Activated naive CD4-positive, alpha-beta T cell treated with anti-CD3 and anti-CD28 coated beads, Interleukin-2, amount 50 U/mL, for 24 hours (primary cell): ENCODE data around the gene CAMKMT.

Source experiments
- H3K27ac Mint-ChIP-seq: one replicate; pipeline ENCODE4 v1.8.0; 2021; ENCODE audit warnings: mild to moderate bottlenecking, mixed read lengths
- H3K27me3 Mint-ChIP-seq: one replicate; pipeline ENCODE4 v1.8.0; 2021; ENCODE audit warnings: mixed read lengths
- H3K36me3 Mint-ChIP-seq: one replicate; pipeline ENCODE4 v1.8.0; 2021; ENCODE audit warnings: mixed read lengths
- H3K4me1 Mint-ChIP-seq: one replicate; pipeline ENCODE4 v1.8.0; 2021; ENCODE audit warnings: mixed read lengths
- H3K4me3 Mint-ChIP-seq: one replicate; pipeline ENCODE4 v1.8.0; 2021; ENCODE audit warnings: mild to moderate bottlenecking, mixed read lengths
- H3K9me3 Mint-ChIP-seq: one replicate; pipeline ENCODE4 v1.8.0; 2021; ENCODE audit warnings: mixed read lengths

The CAMKMT gene

GRCh38 chr2:44632931-44633689 is 271.4 kb downstream of the CAMKMT start:
- Mint-ChIP-seq H3K9me3 (no peaks in the 10 kb centered on the region), H3K27ac (no peak overlapping the region), H3K36me3 (peaks cover 24% of the 10 kb centered on the region), H3K27me3 (no peaks in the 10 kb centered on the region), H3K4me1 (peaks cover 13% of the 10 kb centered on the region), H3K4me3 (no peak overlapping the region)

DNA sequence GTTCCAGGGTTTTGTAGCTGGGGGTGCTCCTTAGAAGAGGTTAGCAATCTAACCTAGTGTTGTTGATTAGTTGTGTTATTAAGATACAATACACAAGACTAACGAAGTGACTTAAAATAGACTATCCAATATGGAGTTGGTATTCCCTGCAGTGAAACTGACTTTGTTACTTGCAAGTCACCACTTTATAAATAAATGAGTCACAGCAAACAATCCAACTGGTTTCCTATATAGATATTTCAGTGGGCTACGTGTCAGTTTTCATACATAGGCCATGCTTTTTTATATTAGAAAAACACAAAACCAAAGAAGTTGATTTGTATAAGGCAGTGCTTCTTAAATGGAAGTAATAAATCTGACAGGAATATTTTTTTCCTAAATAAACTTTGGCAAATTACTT is 274.0 kb downstream of the CAMKMT start:
- Mint-ChIP-seq H3K4me3 (no peak overlapping the region), H3K27ac (no peak overlapping the region), H3K4me1 (peaks cover 13% of the 10 kb centered on the region), H3K27me3 (no peaks in the 10 kb centered on the region), H3K36me3 (peaks cover 19% of the 10 kb centered on the region), H3K9me3 (no peaks in the 10 kb centered on the region)

GRCh38 chr2:44638649-44639048 is 276.9 kb downstream of the CAMKMT start:
- Mint-ChIP-seq H3K27ac (no peak overlapping the region), H3K9me3 (no peaks in the 10 kb centered on the region), H3K4me1 (peaks cover 7% of the 10 kb centered on the region), H3K36me3 (peaks cover 9% of the 10 kb centered on the region), H3K27me3 (no peaks in the 10 kb centered on the region), H3K4me3 (no peak overlapping the region)

DNA sequence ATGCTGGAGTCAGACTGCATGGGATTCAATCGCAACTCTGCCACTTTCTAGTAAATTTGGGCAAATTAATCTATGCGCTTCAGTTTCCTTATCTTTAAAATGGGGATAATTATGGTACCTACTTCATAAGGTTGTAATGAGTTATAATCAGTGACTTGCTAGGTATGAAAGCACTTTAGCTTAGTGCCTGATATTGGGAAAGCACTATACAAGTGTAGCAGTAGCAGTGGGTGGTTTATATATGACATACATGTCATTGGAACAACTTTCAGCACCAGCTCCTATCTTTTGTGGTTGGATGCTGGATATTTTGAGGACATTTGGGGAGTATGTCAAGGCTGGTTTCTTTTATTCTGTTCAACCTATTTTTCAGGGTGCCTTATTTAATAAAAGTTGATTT is 277.7 kb downstream of the CAMKMT start:
- H3K4me1 Mint-ChIP-seq, result no peaks in the 10 kb centered on the region
- no peak overlapping the region for H3K27ac Mint-ChIP-seq
- H3K9me3 Mint-ChIP-seq, result no peaks in the 10 kb centered on the region
- no peaks in the 10 kb centered on the region for H3K27me3 Mint-ChIP-seq
- peaks cover 4% of the 10 kb centered on the region for H3K36me3 Mint-ChIP-seq
- H3K4me3 Mint-ChIP-seq, result no peak overlapping the region

GRCh38 chr2:44642123-44642857 is 280.5 kb downstream of the CAMKMT start:
- no peaks in the 10 kb centered on the region for H3K9me3 Mint-ChIP-seq
- no peaks in the 10 kb centered on the region for H3K4me1 Mint-ChIP-seq
- H3K27ac Mint-ChIP-seq, result no peak overlapping the region
- H3K4me3 Mint-ChIP-seq, result no peak overlapping the region
- no peaks in the 10 kb centered on the region for H3K36me3 Mint-ChIP-seq
- no peaks in the 10 kb centered on the region for H3K27me3 Mint-ChIP-seq

DNA sequence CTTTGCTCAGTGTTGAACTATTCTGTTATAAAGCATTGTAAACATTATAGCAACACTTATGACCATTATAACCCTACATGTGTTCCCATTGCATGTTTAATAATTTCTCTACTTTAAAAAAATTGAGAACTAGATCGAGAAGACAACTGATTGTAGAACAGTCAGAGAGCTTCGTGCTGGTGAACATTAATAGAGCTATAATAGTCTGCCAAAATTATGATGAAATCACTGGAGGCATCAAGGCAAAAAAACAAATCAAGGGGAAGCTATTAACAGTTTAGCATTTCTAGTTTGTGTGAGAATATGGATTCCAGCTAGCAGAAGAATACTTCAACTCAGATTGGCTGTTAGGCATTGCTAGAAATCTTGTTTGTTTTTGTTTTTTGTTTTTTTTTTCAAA is 284.2 kb downstream of the CAMKMT start:
- Mint-ChIP-seq H3K9me3 (no peaks in the 10 kb centered on the region), H3K36me3 (no peaks in the 10 kb centered on the region), H3K4me3 (no peak overlapping the region), H3K27ac (no peak overlapping the region), H3K27me3 (no peaks in the 10 kb centered on the region), H3K4me1 (no peaks in the 10 kb centered on the region)

GRCh38 chr2:44649381-44649780 is 287.6 kb downstream of the CAMKMT start:
- H3K27me3 Mint-ChIP-seq, result no peaks in the 10 kb centered on the region
- no peak overlapping the region for H3K27ac Mint-ChIP-seq
- H3K36me3 Mint-ChIP-seq, result no peaks in the 10 kb centered on the region
- H3K4me3 Mint-ChIP-seq, result no peak overlapping the region
- no peaks in the 10 kb centered on the region for H3K4me1 Mint-ChIP-seq
- H3K9me3 Mint-ChIP-seq, result no peaks in the 10 kb centered on the region

DNA sequence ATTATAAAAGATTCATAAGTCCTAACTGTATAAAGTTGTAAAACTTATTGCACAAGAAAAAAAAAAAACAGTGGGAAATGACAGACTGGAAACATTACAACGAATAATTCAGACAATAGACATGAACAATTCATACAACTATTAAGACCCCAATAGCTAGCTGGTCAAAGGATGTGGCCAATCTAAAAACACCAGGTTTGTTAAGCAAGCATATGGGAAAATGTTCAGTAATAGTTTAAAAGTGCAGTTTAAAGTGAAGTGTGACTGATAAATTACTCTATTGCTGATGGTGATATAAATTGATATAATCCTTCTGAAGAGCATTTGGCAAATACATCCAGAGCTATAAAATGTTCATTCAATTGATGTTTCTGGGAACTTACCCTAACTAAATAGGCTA is 289.0 kb downstream of the CAMKMT start:
- H3K4me1 Mint-ChIP-seq, result no peaks in the 10 kb centered on the region
- H3K4me3 Mint-ChIP-seq, result no peak overlapping the region
- no peak overlapping the region for H3K27ac Mint-ChIP-seq
- no peaks in the 10 kb centered on the region for H3K36me3 Mint-ChIP-seq
- no peaks in the 10 kb centered on the region for H3K27me3 Mint-ChIP-seq
- H3K9me3 Mint-ChIP-seq, result no peaks in the 10 kb centered on the region

- Mint-ChIP-seq H3K4me3 (no peak overlapping the region), H3K27ac (peak overlapping the region; percentile 2), H3K4me1 (no peaks in the 10 kb centered on the region), H3K27me3 (no peaks in the 10 kb centered on the region), H3K36me3 (no peaks in the 10 kb centered on the region), H3K9me3 (no peaks in the 10 kb centered on the region)
These were observed 290.2 kb downstream of the CAMKMT start for GRCh38 chr2:44651974-44652373.

DNA sequence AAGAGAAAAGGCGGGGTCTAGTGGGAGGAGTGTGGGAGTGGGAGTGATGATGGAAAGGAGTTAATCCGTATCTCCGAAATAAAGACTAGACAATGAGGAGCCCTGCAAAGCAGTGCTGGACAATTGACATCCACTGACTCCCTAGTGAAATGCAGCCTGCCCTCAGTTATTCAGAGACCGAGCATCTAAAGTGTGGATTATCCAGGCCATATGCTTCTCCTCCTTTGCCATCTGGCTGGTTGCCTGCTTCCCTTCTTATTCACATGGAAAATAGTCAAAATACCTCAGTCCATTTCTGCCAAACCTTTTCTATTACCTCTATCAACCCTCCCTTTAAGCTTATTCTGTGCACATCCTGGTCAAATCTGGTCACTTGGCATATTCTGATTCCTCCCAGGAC is 291.0 kb downstream of the CAMKMT start:
- Mint-ChIP-seq H3K9me3 (no peaks in the 10 kb centered on the region), H3K4me1 (no peaks in the 10 kb centered on the region), H3K27me3 (no peaks in the 10 kb centered on the region), H3K36me3 (no peaks in the 10 kb centered on the region), H3K4me3 (no peak overlapping the region), H3K27ac (no peak overlapping the region)

- no peak overlapping the region for H3K27ac Mint-ChIP-seq
- no peaks in the 10 kb centered on the region for H3K27me3 Mint-ChIP-seq
- no peak overlapping the region for H3K4me3 Mint-ChIP-seq
These were observed 293.7 kb downstream of the CAMKMT start for GRCh38 chr2:44655401-44655864.

DNA sequence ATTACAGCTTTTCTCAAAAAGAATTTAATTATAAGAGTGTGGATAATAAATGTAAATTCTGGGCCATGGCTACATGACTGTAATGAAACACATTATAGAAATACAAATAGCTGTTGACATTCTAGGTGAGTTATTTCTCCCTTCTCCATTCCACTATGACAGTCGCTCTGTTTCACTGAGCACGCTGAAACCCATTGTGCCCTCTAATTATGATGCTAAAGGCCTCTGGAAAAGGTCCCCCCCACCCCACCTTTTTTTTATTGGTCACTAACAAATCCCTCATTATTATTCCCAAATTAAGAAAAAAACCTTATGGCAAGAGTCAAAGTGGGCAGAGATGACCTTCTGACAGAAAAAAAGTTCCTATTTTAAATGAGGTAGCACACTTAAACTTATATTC is 294.7 kb downstream of the CAMKMT start:
- Mint-ChIP-seq H3K27me3 (no peaks in the 10 kb centered on the region), H3K36me3 (peaks cover 2% of the 10 kb centered on the region), H3K4me1 (no peaks in the 10 kb centered on the region), H3K9me3 (no peaks in the 10 kb centered on the region), H3K27ac (no peak overlapping the region), H3K4me3 (no peak overlapping the region)

More at GRCh38 chr2:44655401-44655864, 293.7 kb downstream of the CAMKMT start:
- H3K9me3 Mint-ChIP-seq, result no peaks in the 10 kb centered on the region
- H3K36me3 Mint-ChIP-seq, result peaks cover 2% of the 10 kb centered on the region
- no peaks in the 10 kb centered on the region for H3K4me1 Mint-ChIP-seq

GRCh38 chr2:44663471-44664073 is 301.8 kb downstream of the CAMKMT start:
- H3K4me1 Mint-ChIP-seq, result no peaks in the 10 kb centered on the region
- H3K4me3 Mint-ChIP-seq, result no peak overlapping the region
- no peak overlapping the region for H3K27ac Mint-ChIP-seq
- no peaks in the 10 kb centered on the region for H3K27me3 Mint-ChIP-seq
- peaks cover 17% of the 10 kb centered on the region for H3K36me3 Mint-ChIP-seq
- no peaks in the 10 kb centered on the region for H3K9me3 Mint-ChIP-seq

DNA sequence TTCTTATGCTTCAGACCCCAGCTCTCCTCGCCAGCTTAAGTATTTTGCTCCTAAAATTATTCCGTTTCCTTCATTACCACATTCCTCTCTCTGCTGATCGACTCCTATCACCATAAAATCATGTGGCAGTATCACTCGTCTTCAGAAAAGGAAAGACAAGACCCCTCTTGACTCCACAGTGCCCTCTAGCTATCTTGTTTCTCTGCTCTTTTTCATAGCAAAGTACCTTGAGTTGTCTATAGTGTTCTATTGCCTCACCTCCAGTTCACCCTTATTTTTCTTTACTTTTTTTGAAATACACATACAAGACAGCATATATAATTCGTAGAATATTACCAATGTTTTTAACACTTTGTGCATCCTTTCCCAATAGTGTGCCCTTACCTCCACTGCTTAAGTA is 306.6 kb downstream of the CAMKMT start:
- peaks cover 9% of the 10 kb centered on the region for H3K4me1 Mint-ChIP-seq

DNA sequence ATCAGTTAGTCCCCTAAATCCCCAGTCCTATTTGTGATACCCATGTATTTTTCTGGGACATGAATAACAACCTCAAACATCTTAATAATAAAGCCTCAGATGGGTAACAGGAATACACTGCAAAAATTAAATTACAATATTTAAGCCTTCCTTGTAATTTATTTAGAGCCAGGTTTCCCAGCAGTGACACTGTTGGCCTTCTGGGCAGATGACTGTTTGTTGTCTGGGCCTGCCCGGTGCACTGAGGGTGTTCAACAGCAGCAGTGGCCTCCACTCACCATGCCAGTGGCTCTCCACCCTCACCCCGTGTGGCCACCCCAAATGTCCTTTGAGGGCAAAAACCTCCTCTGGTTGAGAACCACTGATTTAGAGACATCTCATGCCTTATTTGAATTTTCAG is 309.5 kb downstream of the CAMKMT start:
- Mint-ChIP-seq H3K27ac (no peak overlapping the region), H3K9me3 (no peaks in the 10 kb centered on the region), H3K4me3 (no peak overlapping the region), H3K27me3 (no peaks in the 10 kb centered on the region), H3K36me3 (peaks cover 15% of the 10 kb centered on the region), H3K4me1 (peaks cover 9% of the 10 kb centered on the region)

More for the DNA sequence above, 306.6 kb downstream of the CAMKMT start:
- Mint-ChIP-seq H3K36me3 (peaks cover 22% of the 10 kb centered on the region), H3K27ac (no peak overlapping the region), H3K27me3 (no peaks in the 10 kb centered on the region), H3K9me3 (no peaks in the 10 kb centered on the region), H3K4me3 (no peak overlapping the region)

GRCh38 chr2:44671916-44672315 is 310.2 kb downstream of the CAMKMT start:
- Mint-ChIP-seq H3K27ac (no peak overlapping the region), H3K36me3 (peaks cover 15% of the 10 kb centered on the region), H3K9me3 (no peaks in the 10 kb centered on the region), H3K27me3 (no peaks in the 10 kb centered on the region), H3K4me1 (peaks cover 9% of the 10 kb centered on the region), H3K4me3 (no peak overlapping the region)
